HG03196 (cell line): ENCODE results near the gene SSR1.
A peak's percentile ranks its signal among the peaks of the same experiment; 100 is the strongest.
"Not testable (repeated sequence)": the region's sequence is repeated elsewhere in the genome, so short reads cannot be mapped to it uniquely, and the experiment has no call there.

ENCODE experiments used
- ATAC-seq: cut with Tn5 transposase; IDR thresholded peaks from one replicate; pipeline ENCODE4 v1.9.1; 2021; ENCODE audit not compliant: unreplicated experiment

Gene SSR1

DNA sequence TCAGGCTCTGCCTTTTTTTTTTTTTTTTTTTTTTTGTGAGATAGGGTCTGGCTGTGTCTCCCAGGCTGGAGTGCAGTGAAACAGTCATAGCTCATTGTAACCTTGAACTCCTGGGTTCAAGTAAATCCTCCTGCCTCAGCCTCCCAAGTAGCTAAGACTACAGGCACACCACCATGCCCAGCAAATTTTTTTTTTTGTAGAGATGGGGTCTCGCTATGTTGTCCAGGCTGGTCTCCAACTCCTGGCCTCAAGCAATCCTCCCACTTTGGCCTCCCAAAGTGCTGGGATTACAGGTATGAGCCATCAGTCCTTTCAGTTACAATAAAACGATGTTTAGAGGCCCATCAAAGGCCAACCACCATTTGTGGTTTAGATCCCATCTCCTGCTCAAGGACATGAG lies 6.4 kb upstream of the SSR1 start:
- not testable (repeated sequence) for ATAC-seq

DNA sequence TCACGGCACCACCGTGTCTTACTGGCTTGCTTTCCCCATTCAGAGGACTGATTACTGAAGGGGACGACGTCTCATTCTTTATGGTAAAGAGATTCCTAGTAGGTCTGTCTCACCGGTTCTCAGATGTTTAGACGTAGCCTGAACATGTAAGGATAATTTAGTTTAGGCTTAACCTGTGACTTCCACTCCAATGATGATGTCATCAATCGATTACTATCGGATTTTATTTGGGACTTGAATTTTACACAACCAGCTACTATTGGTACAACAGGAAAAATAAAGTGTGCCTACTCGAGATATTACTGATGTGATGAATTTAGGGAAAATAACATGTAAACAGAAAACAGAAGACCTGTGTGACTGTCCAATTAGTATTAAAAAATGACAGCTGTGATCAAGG lies 4.5 kb upstream of the SSR1 start:
- no peak for ATAC-seq

DNA sequence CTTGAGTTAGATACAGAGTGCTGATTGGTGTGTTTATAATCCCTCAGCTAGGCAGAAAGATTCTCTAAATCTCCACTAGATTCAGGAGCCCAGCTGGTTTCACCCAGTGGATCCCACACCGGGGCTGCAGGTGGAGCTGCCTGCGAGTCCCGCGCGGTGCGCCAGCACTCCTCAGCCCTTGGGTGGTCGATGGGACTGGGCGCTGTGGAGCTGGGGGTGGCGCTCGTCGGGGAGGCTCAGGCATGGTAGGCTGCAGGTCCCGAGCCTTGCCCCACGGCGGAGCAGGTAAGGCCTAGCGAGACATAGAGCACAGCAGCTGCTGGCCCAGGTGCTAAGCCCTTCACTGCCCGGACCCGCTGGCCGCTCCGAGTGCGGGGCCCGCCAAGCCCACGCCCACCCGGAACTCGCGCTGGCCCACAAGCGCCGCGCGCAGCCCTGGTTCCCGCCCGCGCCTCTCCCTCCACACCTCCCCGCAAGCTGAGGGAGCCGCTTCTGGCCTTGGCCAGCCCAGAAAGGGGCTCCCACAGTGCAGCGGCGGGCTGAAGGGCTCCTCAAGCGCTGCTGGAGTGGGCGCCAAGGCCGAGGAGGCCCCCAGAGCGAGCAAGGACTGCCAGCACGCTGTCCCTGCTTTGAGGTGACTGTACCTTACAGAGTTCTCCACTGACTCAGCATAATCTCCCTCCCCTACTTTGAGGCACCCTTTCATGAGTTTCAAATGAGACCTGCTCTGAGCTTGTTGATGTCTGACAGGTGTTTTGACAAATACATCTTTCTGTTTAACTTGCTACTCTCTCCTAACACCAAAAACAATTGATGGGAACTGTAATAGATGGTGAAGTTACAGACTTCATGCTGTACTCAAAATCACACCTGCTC lies 3.9 kb upstream of the SSR1 start:
- no peak for ATAC-seq

DNA sequence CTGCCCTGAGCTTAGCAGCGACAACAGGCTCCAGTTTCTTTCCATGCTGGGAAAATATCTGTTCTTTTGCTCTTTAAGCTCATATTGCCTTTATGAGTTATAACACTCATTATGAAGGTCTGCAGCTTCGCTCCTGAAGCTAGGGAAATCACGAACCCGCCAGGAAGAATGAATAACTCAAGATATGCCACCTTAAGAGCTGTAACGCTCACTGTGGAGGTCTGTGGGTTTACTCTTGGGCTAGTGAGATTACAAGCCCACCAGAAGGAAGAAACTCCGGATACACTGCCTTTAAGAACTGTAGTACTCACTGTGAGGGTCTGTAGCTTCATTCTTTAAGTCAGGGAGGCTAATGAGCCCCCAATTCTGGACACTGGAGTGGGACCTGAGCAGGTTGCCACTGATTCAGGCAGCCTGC lies 3.0 kb upstream of the SSR1 start:
- no peak for ATAC-seq

DNA sequence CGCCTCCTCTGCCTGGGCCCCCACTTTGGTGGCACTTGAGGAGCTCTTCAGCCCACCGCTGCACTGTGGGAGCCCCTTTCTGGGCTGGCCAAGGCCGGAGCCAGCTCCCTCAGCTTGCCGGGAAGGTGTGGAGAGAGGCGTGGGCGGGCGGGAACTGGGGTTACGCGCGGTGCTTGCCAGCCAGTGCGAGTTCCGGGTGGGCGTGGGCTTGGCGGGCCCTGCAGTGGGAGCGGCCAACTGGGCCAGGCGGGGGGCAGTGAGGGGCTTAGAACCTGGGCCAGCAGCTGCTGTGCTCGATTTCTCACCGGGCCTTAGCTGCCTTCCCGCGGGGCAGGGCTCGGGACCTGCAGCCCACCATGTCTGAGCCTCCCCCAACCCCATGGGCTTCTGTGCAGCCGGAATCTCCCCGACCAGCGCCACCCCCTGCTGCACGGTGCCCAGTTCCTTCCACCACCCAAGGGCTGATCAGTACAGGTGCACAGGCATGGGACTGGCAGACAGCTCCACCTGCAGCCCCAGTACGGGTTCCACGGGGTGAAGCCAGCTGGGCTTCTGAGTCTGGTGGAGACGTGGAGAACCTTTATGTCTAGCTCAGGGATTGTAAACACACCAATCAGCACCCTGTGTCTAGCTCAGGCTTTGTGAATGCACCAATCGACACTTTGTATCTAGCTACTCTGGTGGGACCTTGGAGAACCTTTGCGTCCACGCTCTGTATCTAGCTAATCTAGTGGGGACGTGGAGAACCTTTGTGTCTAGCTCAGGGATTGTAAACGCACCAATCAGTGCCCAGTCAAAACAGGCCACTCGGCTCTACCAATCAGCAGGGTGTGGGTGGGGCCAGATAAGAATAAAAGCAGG lies 2.3 kb upstream of the SSR1 start:
- not testable (repeated sequence) for ATAC-seq

DNA sequence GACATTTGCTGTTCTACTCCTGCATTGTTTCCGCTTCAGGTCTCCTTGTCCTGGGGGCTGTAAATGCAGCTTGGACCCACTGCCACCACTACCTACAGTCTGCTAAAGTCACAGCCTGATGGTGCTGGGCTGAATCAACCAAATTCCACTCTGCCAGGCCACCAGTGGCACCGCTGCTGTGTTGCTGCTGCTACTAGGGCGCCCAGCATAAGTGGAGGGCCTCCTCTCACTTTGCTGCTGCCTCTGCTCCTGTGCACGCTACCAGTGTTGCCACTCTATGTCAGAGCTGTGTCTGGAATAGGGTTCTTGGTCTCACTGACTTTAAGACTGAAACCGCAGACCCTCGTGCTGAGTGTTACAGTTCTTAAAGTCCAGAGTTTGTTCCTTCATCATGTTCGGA lies 1.4 kb upstream of the SSR1 start:
- ATAC-seq, result no peak

DNA sequence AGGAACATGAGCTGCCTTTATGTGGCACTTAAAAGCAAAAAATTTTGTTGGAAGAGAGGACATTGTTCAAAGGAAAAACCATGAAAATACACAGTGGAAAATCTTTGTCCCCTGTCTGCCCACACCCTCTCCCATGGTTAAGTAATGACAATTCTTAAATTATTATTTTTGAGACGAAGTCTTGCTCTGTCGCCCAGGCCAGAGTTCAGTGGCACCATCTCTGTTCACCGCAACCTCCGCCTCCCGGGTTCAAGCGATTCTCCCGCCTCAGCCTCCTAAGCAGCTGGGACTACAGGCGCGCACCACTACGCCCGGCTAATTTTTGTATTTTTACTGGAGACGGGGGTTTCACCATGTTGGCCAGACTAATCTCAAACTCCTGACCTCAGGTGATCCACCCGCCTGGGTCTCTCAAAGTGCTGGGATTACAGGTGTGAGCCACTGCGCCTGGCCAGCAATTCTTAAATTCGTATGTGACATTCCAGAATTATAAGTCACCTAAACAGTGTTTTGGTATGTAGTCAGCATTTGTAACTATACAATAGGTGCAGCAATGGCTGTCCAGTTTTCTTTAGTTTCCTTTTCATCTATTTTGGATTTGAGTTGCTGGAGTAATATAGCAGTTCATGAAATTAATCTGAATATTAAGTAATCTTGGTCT lies 636 bp upstream of the SSR1 start:
- ATAC-seq, result no peak

DNA sequence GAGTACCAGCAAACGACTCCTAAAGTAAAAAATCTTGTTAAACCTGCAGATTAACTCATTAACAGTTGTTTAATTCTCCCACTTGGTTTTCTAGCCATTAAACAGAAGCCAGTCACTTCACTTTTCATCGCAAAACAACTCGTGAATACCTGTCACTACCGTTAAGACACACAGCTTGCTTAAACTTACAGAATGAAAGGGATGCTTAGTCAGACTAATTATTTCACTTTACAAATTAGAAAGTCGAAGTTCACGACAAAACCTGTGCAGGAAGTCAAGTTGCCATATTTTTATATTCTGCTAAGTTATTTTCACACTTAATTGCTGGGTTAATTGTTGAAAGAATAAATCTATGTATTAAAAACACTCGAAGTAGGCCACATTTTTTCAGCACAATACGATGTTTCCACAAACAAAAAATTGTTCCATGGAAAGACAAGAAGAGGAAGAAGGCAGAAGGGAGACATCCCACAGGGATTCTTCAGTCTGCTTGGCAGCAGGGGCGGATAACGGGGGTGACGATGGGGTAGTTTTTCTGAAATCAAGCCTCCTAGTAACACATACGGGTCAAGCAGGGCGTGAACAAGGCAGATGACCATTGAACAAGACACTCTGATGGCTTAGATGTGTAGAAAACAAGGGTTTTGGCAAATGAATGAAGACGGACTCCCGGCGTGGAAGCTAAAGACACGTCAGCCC lies 933 bp downstream of the SSR1 start:
- peak; percentile 2 for ATAC-seq

DNA sequence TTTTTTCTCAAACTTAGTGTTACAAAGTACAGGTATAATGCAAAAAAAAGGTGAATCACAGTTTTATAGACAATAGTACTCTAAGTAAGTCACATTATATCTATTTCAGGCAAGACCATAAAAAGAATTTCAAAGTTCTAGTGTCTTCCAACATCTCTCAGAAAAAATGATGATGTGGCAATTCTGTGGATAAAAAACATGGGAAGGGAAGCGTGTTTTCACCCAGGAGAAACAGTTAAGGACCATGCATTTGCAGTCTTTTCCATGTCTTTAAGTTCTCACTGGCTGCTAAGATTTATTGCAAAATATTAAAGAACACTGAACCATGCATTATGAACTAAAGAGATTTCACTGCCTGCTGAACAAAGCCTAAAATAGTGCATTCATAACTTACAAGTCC lies 1.8 kb downstream of the SSR1 start:
- ATAC-seq, result no peak

DNA sequence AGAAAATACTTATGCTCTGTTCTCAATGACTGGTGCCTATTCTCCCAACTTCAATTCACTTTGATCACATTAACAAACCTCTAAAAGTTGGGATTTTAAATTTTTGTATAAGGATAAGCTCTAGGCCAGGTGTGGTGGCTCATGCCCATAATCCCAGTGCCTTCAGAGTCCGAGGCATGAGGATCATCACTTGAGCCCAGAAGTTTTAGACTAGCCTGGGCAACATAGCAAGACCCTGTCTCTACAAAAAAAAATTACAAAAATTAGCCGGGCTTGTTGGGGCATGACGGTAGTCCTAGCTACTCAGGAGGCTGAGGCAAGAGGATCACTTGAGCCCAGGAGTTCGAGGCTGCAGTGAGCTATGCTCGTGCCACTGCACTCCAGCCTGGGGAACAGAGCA lies 3.9 kb downstream of the SSR1 start:
- ATAC-seq, result no peak

DNA sequence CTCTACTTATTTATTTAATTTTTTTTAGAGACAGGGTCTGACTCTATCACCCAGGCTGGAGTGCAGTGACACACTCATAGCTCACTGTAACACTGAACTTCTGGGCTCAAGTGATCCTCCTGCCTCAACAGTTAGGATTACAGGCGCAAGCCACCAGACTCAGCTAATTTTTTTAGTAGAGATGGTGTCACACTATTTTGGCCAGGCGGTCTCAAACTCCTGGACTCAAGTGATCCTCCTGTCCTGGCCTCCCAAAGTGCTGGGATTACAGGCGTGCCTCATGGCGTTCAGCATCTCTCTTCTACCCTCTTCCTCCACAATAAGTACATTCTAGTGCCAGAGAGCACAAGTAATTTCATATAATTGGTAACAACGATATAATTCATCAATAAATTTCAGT lies 5.5 kb downstream of the SSR1 start:
- no peak for ATAC-seq

DNA sequence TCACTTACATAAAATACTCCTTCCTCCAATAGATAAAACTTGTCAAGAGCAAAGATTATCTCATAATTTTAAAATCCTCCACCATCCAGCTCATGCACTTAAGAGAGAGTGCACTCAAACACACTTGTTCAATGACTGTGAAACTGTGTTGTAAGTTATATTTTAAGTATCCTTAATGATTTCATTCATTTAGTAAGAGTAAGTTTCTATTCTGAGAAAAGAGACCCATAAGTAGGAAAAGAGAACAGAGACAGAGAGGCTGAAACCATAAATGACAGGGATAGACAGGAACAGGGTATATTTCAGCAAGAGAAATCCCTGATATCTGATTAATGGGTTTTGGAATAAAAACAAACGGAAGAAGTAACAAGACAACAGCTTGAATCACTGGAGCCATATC lies 8.2 kb downstream of the SSR1 start:
- ATAC-seq, result no peak

DNA sequence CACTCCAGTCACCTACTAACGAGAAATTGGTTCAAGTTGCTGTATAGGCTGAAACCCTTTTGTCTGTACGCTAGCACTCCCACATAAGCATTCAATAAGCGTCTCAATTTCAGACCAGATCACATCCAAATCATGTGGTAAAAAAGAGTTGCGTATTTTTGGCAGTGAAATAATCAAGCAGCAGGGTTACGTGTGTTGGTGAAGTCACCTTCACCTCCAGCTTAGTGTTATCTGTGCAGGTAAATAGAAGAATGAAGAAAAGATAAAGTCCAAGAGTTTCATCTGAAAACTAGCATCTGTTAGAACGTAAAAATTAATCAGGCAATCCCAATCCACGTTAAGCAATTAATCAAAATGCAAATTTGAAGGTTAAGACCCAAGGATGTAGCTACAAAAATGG lies 11.3 kb downstream of the SSR1 start:
- ATAC-seq, result no peak

DNA sequence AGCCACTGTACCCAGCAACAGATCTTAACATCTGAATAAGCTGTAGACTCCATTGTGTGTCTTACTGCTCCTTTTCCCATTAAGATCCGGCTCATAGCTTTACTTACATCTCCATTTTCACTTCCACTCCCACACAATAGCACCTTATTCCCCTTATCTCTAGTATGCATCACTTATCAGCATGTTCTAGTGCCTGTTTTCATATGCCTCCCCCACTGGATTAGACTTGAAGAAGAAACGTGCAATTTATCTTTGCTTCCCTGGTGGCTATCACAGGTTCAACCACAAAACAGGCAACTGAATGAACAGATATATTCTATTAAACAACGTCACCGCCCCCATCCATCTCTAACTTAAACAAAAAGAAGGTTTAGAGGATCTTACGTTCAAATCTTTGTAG lies 12.1 kb downstream of the SSR1 start:
- ATAC-seq, result no peak

DNA sequence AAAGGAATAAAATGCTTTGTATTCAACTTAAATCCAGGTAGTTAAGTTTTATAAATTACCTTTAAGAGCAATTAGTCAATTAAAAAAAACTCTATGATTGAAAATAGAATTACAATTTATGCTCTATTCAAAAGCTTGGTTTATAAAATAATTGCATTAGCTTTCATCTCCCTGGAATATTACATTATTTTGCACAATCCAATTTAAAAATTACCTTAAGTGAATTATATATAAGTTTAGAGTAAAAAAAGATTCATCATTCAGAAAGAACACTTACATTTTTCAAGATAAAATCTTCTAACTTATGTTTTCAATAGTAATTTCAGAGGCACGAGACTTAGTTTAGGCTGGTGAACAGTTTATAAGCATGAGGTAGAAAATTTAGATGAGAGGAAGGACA lies 14.9 kb downstream of the SSR1 start:
- no peak for ATAC-seq

DNA sequence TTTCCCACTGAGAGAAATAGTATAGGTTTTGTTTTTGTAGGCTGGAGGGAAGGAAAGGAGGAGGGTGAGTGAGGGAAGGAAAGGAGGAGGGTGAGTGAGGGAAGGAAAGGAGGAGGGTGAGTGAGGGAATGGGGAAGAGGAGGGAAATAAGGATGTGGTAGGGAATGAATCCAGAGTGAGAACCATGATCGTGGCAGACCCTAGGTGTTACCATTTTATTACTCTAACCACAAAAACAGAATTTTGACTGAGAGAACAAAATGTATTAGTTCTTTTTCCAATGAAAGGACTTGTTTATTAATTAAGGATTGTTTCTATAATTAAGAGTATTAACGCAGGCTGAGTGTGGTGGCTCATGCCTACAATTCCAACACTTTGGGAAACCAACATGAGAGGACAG lies 16.4 kb downstream of the SSR1 start:
- no peak for ATAC-seq

DNA sequence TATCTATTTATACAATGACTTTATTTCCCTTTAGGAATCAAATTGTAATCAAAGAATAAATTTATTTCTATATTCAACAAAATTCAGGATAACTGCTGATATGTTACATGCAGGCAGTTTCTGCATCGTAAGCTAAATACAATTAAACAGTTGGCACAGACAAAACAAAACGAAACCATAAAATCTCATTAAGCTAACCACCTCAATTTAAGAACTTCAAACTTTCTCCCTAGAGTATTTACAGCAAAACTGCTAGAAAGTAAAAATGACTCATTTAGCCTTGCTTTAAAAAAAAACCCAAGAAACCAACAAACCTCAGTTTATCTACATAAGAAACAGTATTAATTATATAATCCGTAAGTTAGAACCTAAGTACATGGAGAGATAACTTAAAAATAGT lies 17.1 kb downstream of the SSR1 start:
- ATAC-seq, result no peak

DNA sequence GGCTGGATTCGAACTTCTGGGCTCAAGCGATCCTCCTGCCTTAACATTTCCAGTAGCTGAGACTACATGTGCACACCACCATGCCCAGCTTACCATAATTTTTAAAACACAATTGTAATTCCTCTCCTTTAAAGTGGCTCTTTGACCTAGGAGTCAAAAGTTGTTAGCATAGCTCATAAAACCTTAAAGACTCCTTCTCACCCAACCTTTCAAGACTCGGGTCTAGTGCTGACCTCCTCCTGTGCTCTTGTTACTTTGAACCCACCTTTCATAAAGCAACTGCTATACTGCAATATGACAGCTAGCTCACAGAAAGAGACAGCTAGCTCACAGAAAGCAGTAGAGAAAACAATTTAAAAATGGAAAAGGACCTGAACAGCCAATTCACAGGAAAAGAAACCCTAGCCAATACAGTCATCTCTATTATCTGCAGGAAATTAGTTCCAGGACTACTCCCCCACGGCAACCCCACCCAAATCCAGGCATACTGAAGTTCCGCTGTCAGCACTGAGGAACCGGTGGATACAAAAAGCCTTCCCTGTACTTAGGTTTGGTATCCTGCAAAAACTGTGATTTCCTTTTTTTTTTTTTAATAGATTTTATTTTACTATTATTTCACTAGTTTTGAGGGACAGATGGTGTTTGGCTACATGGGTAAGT lies 20.3 kb downstream of the SSR1 start:
- no peak for ATAC-seq

DNA sequence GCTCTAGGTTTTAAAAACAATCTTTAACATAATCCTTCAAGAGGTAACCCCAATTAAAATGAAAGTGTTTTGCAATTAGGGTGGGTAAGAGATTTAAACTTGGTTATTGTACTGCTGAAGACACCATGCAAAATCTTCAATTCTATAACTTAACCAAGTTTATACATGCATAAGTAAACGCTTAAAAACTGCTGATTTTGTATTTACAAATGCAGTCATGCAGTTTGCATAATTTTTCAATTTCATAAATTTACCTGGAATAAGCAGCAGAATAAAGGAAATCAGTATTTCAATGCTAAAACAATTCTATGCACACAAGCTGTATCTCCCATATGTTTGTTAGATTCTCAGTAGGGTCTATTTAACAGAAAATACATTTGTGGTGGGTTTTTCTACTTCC lies 22.9 kb downstream of the SSR1 start:
- ATAC-seq, result no peak

DNA sequence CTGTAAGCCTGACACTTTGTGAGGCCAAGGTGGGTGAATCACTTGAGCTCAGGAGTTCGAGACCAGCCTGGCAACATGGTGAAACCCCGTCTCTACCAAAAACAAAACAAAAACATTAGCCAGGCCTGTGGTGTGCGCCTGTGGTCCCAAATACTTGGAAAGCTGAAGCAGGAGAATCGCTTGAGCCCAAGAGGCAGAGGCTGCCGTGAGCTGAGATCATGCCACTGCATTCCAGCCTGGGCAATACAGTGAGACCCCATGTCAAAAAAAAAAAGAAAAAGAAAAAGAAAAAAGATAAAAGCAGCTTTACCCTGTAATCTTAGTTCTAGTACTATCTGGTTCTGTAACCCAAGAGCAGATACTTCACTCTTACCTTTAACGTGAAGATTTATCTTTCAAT lies 27.6 kb downstream of the SSR1 start:
- no peak for ATAC-seq

DNA sequence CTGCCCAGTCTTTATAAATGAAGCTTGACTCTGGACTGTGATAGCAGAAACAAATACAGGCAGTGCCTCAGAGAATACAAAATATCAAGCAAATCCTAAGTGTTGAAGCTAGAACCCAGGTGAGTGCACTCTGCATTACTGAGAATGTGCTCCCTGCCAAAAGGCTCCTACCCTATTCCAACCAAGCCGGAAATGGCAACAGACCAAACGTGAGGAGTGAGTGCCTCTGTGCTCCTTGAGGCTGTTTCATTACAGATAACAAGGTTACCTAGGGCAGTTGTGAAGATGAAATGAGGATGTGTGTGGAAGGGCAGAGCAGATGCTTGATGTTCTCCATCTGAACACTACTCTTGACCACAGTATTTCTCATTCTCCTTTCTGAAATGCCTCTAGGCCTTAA lies 29.3 kb downstream of the SSR1 start:
- no peak for ATAC-seq
